HCT116 (cell line): ENCODE data around the gene PLCL2. TPM values are rescaled to one million over a fixed set of nuclear protein-coding genes. Genes with fewer than 3 reads are reported as not detected.

Experiments used
- ATAC-seq: fragments of 200-7000 bp; cut with Tn5 transposase; 2 replicates; pipeline ENCODE4 v1.9.1; 2020; ENCODE audit warnings: mild to moderate bottlenecking, moderate library complexity
- BruUV-seq: library from RNA; stranded (reverse); fragments of 400-500 nt; replicated peaks from 2 replicates; lab custom pipeline; 2021; lab: Mats Ljungman, UMichigan
- CTCF ChIA-PET: fragments of 300-600 bp; sonication (Branson Sonifier 250); formaldehyde crosslinking; loops from one replicate; lab custom pipeline; 2021; ENCODE audit warnings: antibody characterized with exemption; lab: Charles Lee
- POLR2A ChIA-PET: fragments of 300-600, 350-600 bp; sonication (Branson Sonifier 250); formaldehyde crosslinking; loops from one replicate; lab custom pipeline; 2021; ENCODE audit warnings: antibody characterized with exemption; lab: Charles Lee
- RAD21 ChIA-PET, 2 experiments: fragments of 300-600 bp; sonication (Branson Sonifier 250); formaldehyde crosslinking; loops; one replicate each; lab custom pipeline; 2023; ENCODE audit warnings: low total read pairs in 2 of 2; ENCODE audit not compliant: uncharacterized antibody in 2 of 2, unreplicated experiment in 2 of 2, low non-redundant PET in 1 of 2; lab: Charles Lee
- DNase-seq: peaks from one replicate; pipeline ENCODE4 v3.0.0-alpha.2; 2010; ENCODE audit warnings: low read depth, low spot score
- H2AFZ ChIP-seq: fragments of 200-600 bp; shearing (Covaris generic), sonication (generic); 2 replicates; pipeline ENCODE4 v1.6.1; 2017; ENCODE audit warnings: low read depth, mixed run types, mixed read lengths, antibody characterized with exemption, low read length; ENCODE audit not compliant: poor library complexity, severe bottlenecking
- H3K27ac ChIP-seq: 2 replicates; pipeline ENCODE4 v1.5.1; 2012; ENCODE audit warnings: low read depth, low read length
- H3K27me3 ChIP-seq: fragments of 200-600 bp; sonication (generic); 2 replicates; pipeline ENCODE4 v1.6.1; 2016; ENCODE audit warnings: mixed run types, low read length, mixed read lengths; ENCODE audit not compliant: insufficient read depth
- H3K36me3 ChIP-seq, 2 experiments: fragments of 200-500 bp in 1 of 2; fragments of 200-600 bp in 1 of 2; sonication (Bioruptor generic) in 1 of 2; sonication (generic) in 1 of 2; 2 replicates each; pipeline versions ENCODE4 v1.5.1 to v1.6.1; 2014 to 2016; ENCODE audit warnings: low read length in 2 of 2, inconsistent platforms in 1 of 2, mixed read lengths in 1 of 2, mixed run types in 1 of 2; ENCODE audit not compliant: insufficient read depth in 2 of 2, control insufficient read depth in 1 of 2
- H3K4me1 ChIP-seq, 2 experiments: fragments of 200-600 bp in 1 of 2; sonication (generic) in 1 of 2; 2 replicates each; pipeline versions ENCODE4 v1.5.1 to v1.6.1; 2012 to 2017; ENCODE audit warnings: low read length in 2 of 2, inconsistent platforms in 1 of 2, mild to moderate bottlenecking in 1 of 2, mixed read lengths in 1 of 2, mixed run types in 1 of 2, moderate library complexity in 1 of 2; ENCODE audit not compliant: insufficient read depth in 2 of 2, control insufficient read depth in 1 of 2
- H3K4me2 ChIP-seq: fragments of 200-600 bp; sonication (generic); 2 replicates; pipeline ENCODE4 v1.6.1; 2017; ENCODE audit warnings: mixed run types, low read length, mixed read lengths
- H3K4me3 ChIP-seq, 2 experiments: fragments of 200-600 bp in 1 of 2; sonication (generic) in 1 of 2; replicated peaks in 1 of 2; 2 replicates each; pipeline ENCODE4 v1.5.1; 2011 to 2016; ENCODE audit warnings: low read length in 2 of 2, control low read depth in 1 of 2, low read depth in 1 of 2, mild to moderate bottlenecking in 1 of 2, mixed read lengths in 1 of 2, mixed run types in 1 of 2
- H3K79me2 ChIP-seq: fragments of 200-600 bp; sonication (generic); 2 replicates; pipeline ENCODE4 v1.6.1; 2017; ENCODE audit warnings: mild to moderate bottlenecking, mixed run types, low read length, moderate library complexity, mixed read lengths; ENCODE audit not compliant: insufficient read depth
- H3K9ac ChIP-seq: fragments of 200-600 bp; sonication (generic); 2 replicates; pipeline ENCODE4 v1.6.1; 2016; ENCODE audit warnings: low read length, mixed read lengths
- H3K9me2 ChIP-seq: fragments of 200-600 bp; sonication (generic), shearing (Covaris generic); 2 replicates; pipeline ENCODE4 v1.6.1; 2017; ENCODE audit warnings: mixed run types, mild to moderate bottlenecking, moderate library complexity; ENCODE audit not compliant: insufficient read depth
- H3K9me3 ChIP-seq, 2 experiments: fragments of 200-500 bp in 1 of 2; fragments of 200-600 bp in 1 of 2; sonication (Bioruptor generic) in 1 of 2; sonication (generic) in 1 of 2; 2 replicates each; pipeline ENCODE4 v1.6.1; 2014 to 2017; ENCODE audit warnings: low read length in 2 of 2, mixed read lengths in 2 of 2, inconsistent platforms in 1 of 2, low read depth in 1 of 2, mild to moderate bottlenecking in 1 of 2, mixed run types in 1 of 2, moderate library complexity in 1 of 2; ENCODE audit not compliant: control insufficient read depth in 1 of 2, insufficient read depth in 1 of 2
- H4K20me1 ChIP-seq: fragments of 200-600 bp; sonication (generic), shearing (Covaris generic); 2 replicates; pipeline ENCODE4 v1.6.1; 2017; ENCODE audit warnings: mixed run types, mild to moderate bottlenecking, moderate library complexity; ENCODE audit not compliant: insufficient read depth
- EGR1 ChIP-seq: IDR thresholded peaks from 2 replicates; pipeline ENCODE4 v1.6.1; 2012; ENCODE audit warnings: low read depth
- EZH2phosphoT487 ChIP-seq: fragments of 200-600 bp; IDR thresholded peaks from 2 replicates; pipeline ENCODE4 v1.6.1; 2018; ENCODE audit warnings: antibody characterized with exemption, borderline replicate concordance
- FOSL1 ChIP-seq: IDR thresholded peaks from 2 replicates; pipeline ENCODE4 v1.6.1; 2012; ENCODE audit warnings: low read depth
- JUND ChIP-seq: IDR thresholded peaks from 2 replicates; pipeline ENCODE4 v1.6.1; 2012
- TCF7L2 ChIP-seq: IDR thresholded peaks from 2 replicates; pipeline ENCODE4 v1.7.0; 2011; ENCODE audit warnings: borderline replicate concordance, inconsistent platforms; ENCODE audit not compliant: insufficient read depth, insufficient read length; ENCODE audit errors: extremely low read depth
- YY1 ChIP-seq: IDR thresholded peaks from 2 replicates; pipeline ENCODE4 v1.6.1; 2011; ENCODE audit warnings: low read length, low read depth, moderate library complexity, mild to moderate bottlenecking; ENCODE audit not compliant: insufficient replicate concordance; ENCODE audit errors: extremely low read depth
- ZNF274 ChIP-seq: fragments of 200-500 bp; sonication (Bioruptor generic); IDR thresholded peaks from 2 replicates; pipeline ENCODE4 v1.6.1; 2014; ENCODE audit warnings: mild to moderate bottlenecking, low read depth, low read length, inconsistent platforms
- intact Hi-C: fragments of 100-400 bp; cut with micrococcal nuclease; formaldehyde crosslinking; loops from 2 replicates; pipeline ENCODE4 v1.10.0; 2022
- total RNA-seq: library from RNA; stranded (reverse); gene quantifications from one replicate; pipeline ENCODE4 v1.2.1, GENCODE V29; 2021; ENCODE audit not compliant: unreplicated experiment
- TF ChIP-seq, protein P1 (sequence below): IDR thresholded peaks from 2 replicates; pipeline ENCODE4 v1.6.1; 2012
- TF ChIP-seq, protein P2 (sequence below): IDR thresholded peaks from 2 replicates; pipeline ENCODE4 v1.6.1; 2012; ENCODE audit warnings: low read depth

PLCL2 gene
- total RNA-seq, 1 experiment from 2014 or later = 2.2 TPM

DNA sequence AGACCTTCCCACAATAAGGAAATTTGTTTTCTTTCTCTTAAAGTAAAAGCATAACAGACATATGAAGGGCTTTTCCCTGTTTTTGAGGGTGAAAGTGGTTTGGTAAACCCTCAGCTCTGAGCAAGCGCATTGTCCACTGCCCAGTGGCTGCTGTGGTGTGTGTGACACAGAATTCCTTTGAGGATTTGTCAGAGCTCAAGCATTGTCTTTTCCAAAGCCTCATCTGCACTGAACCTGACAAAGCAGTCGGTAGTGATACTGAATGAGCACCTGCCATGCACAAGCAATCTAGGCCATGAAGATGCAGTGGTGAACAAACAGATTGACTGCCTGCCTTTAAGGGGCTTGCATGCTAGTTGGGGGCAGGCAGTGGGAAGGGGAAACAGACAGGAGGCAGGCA, 128.3 kb downstream of the PLCL2 start:
- CTCF ChIA-PET = no interaction called here
- no peak overlapping the region for H3K4me3 ChIP-seq
- H3K27ac ChIP-seq = no peak overlapping the region
- POLR2A ChIA-PET = no interaction called here
- RAD21 ChIA-PET = no interaction called here
- no peak overlapping the region for H3K9ac ChIP-seq
- BruUV-seq = no TSS peak
- TF ChIP-seq EZH2phosphoT487 (no peak), YY1 (no peak), ZNF274 (no peak), JUND (no peak), EGR1 (no peak), FOSL1 (no peak), TCF7L2 (no peak)
- TF ChIP-seq, protein P1, sequence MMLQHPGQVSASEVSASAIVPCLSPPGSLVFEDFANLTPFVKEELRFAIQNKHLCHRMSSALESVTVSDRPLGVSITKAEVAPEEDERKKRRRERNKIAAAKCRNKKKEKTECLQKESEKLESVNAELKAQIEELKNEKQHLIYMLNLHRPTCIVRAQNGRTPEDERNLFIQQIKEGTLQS = no peak
- TF ChIP-seq, protein P2, sequence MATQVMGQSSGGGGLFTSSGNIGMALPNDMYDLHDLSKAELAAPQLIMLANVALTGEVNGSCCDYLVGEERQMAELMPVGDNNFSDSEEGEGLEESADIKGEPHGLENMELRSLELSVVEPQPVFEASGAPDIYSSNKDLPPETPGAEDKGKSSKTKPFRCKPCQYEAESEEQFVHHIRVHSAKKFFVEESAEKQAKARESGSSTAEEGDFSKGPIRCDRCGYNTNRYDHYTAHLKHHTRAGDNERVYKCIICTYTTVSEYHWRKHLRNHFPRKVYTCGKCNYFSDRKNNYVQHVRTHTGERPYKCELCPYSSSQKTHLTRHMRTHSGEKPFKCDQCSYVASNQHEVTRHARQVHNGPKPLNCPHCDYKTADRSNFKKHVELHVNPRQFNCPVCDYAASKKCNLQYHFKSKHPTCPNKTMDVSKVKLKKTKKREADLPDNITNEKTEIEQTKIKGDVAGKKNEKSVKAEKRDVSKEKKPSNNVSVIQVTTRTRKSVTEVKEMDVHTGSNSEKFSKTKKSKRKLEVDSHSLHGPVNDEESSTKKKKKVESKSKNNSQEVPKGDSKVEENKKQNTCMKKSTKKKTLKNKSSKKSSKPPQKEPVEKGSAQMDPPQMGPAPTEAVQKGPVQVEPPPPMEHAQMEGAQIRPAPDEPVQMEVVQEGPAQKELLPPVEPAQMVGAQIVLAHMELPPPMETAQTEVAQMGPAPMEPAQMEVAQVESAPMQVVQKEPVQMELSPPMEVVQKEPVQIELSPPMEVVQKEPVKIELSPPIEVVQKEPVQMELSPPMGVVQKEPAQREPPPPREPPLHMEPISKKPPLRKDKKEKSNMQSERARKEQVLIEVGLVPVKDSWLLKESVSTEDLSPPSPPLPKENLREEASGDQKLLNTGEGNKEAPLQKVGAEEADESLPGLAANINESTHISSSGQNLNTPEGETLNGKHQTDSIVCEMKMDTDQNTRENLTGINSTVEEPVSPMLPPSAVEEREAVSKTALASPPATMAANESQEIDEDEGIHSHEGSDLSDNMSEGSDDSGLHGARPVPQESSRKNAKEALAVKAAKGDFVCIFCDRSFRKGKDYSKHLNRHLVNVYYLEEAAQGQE = no peak
- no peaks in the 10 kb centered on the region for H3K79me2 ChIP-seq
- H3K9me3 ChIP-seq = no peaks in the 10 kb centered on the region
- DNase-seq (no peak), ATAC-seq (no peak)
- no peaks in the 10 kb centered on the region for H3K9me2 ChIP-seq
- no peaks in the 10 kb centered on the region for H3K4me1 ChIP-seq
- H4K20me1 ChIP-seq = no peaks in the 10 kb centered on the region
- H2AFZ ChIP-seq = no peak overlapping the region
- no peaks in the 10 kb centered on the region for H3K27me3 ChIP-seq
- intact Hi-C loops = no loop called here
- H3K4me2 ChIP-seq = no peak overlapping the region
- no peaks in the 10 kb centered on the region for H3K36me3 ChIP-seq
